IPS-NIHi7 (cell line): Measurements from ENCODE around the gene ITIH3.

Experiments used
- DNase-seq: peaks from one replicate; pipeline ENCODE4 v3.0.0; 2012; ENCODE audit warnings: mixed read lengths; ENCODE audit errors: extremely low spot score

Gene ITIH3

GRCh38 chr3:52829482-52829881, 34.9 kb downstream of the ITIH3 start:
- no peak for DNase-seq

GRCh38 chr3:52829906-52830463, 35.4 kb downstream of the ITIH3 start:
- DNase-seq, result no peak

- DNase-seq, result no peak
These were observed 36.1 kb downstream of the ITIH3 start, which contains the start of gene ITIH4 for GRCh38 chr3:52830535-52831258. Gene ITIH4, minus strand, starts transcription at chr3:52830672. Its CDS starts 30 bp downstream, at chr3:52830642.

- no peak for DNase-seq
These were observed 37.1 kb downstream of the ITIH3 start for GRCh38 chr3:52831500-52832301.

GRCh38 chr3:52833202-52833601, 38.6 kb downstream of the ITIH3 start:
- DNase-seq, result no peak

GRCh38 chr3:52834871-52835501, 40.4 kb downstream of the ITIH3 start, which contains the start of gene MUSTN1:
Gene MUSTN1, minus strand, starts transcription at chr3:52835019. Its CDS starts 71 bp downstream, at chr3:52834948.
- DNase-seq, result no peak

- no peak for DNase-seq
These were observed 41.3 kb downstream of the ITIH3 start for GRCh38 chr3:52835766-52836470.

- no peak for DNase-seq
These were observed 41.9 kb downstream of the ITIH3 start for GRCh38 chr3:52836471-52836845.

GRCh38 chr3:52836986-52837385, 42.4 kb downstream of the ITIH3 start:
- no peak for DNase-seq

- no peak for DNase-seq
These were observed 44.1 kb downstream of the ITIH3 start for GRCh38 chr3:52838561-52839267.

- no peak for DNase-seq
These were observed 44.6 kb downstream of the ITIH3 start for GRCh38 chr3:52839268-52839575.

GRCh38 chr3:52839892-52840545, 45.4 kb downstream of the ITIH3 start:
- DNase-seq, result no peak

GRCh38 chr3:52841211-52841980, 46.8 kb downstream of the ITIH3 start:
- no peak for DNase-seq

GRCh38 chr3:52841981-52842340, 47.4 kb downstream of the ITIH3 start:
- DNase-seq, result no peak

- DNase-seq, result no peak
These were observed 47.8 kb downstream of the ITIH3 start for GRCh38 chr3:52842424-52842823.

- no peak for DNase-seq
These were observed 48.7 kb downstream of the ITIH3 start for GRCh38 chr3:52843108-52843865.

- no peak for DNase-seq
These were observed 49.3 kb downstream of the ITIH3 start for GRCh38 chr3:52843881-52844280.

GRCh38 chr3:52844290-52844975, 49.8 kb downstream of the ITIH3 start:
- DNase-seq, result no peak

- DNase-seq, result no peak
These were observed 50.6 kb downstream of the ITIH3 start for GRCh38 chr3:52845157-52845556.
